SJSA1 (cell line): ENCODE measurements around the gene CNGB1. TPM values are rescaled to one million over a fixed set of nuclear protein-coding genes. Genes with fewer than 3 reads are reported as not detected.

ENCODE experiments used
- total RNA-seq: library from RNA; depleted of rRNA; stranded (reverse); fragments of >200 nt; shearing (Covaris generic); gene quantifications from 2 replicates; pipeline ENCODE4 v1.2.3, GENCODE V29; 2014; rRNA removed

Gene CNGB1
- total RNA-seq, 1 experiment from 2014 or later = 0.13 TPM

Other genes with a start within 250 kb of the CNGB1 start
- gene KATNB1, start 235.4 kb downstream of the CNGB1 start, total RNA-seq = 15.8 and 17.7 TPM in 2 replicates
- 103 and 132 TPM in 2 replicates for gene KIFC3, start 168.6 kb downstream of the CNGB1 start, total RNA-seq
- gene ZNF319, start 29.5 kb upstream of the CNGB1 start, total RNA-seq = 1.5 and 4.3 TPM in 2 replicates
- 52.9 and 68.5 TPM in 2 replicates for gene USB1, start 30.3 kb upstream of the CNGB1 start, total RNA-seq
- 1.2 and 1.9 TPM in 2 replicates for gene MMP15, start 54.6 kb upstream of the CNGB1 start, total RNA-seq
- gene CFAP20, start 158.3 kb upstream of the CNGB1 start, total RNA-seq = 103 and 114 TPM in 2 replicates
- gene CSNK2A2, start 227.0 kb upstream of the CNGB1 start, total RNA-seq = 13.5 and 21.7 TPM in 2 replicates